Measurements from ENCODE around the gene SNX20.

SNX20 gene

GRCh38 chr16:50665128-50665878 lies 15.8 kb downstream of the SNX20 start:
- H3K27ac ChIP-seq, result no peak overlapping the region
- H3K4me3 ChIP-seq (ENCODE audit: low read depth, low read length), result peak overlapping the region; percentile 57
- DNase-seq, result peak; percentile 66
- no peaks in the 10 kb centered on the region for H3K27me3 ChIP-seq (replicated peaks)
- in situ Hi-C loops (cut with HindIII; ENCODE audit: low pct_ligation_motif_present, low sequenced_read_pairs), result no loop called here
- H3K36me3 ChIP-seq (replicated peaks), result no peaks in the 10 kb centered on the region
- TF ChIP-seq CTCF (IDR thresholded peaks at IDR 0.05; ENCODE audit: low read depth, low read length, missing control alignments), result peak; percentile 85

- in situ Hi-C loops (cut with HindIII; ENCODE audit: low pct_ligation_motif_present, low sequenced_read_pairs), result no loop called here
These were observed 16.8 kb downstream of the SNX20 start for GRCh38 chr16:50664270-50664669.

GRCh38 chr16:50662306-50662940 lies 18.7 kb downstream of the SNX20 start:
- H3K36me3 ChIP-seq (replicated peaks), result no peaks in the 10 kb centered on the region
- H3K4me3 ChIP-seq (ENCODE audit: low read depth, low read length), result no peak overlapping the region
- in situ Hi-C loops (cut with HindIII; ENCODE audit: low pct_ligation_motif_present, low sequenced_read_pairs), result no loop called here
- H3K27ac ChIP-seq, result no peak overlapping the region
- TF ChIP-seq CTCF (IDR thresholded peaks at IDR 0.05; ENCODE audit: low read depth, low read length, missing control alignments), result no peak
- H3K27me3 ChIP-seq (replicated peaks), result no peaks in the 10 kb centered on the region
- DNase-seq, result no peak

More at GRCh38 chr16:50664270-50664669, 16.8 kb downstream of the SNX20 start:
- TF ChIP-seq CTCF (IDR thresholded peaks at IDR 0.05; ENCODE audit: low read depth, low read length, missing control alignments), result no peak
- no peaks in the 10 kb centered on the region for H3K27me3 ChIP-seq (replicated peaks)
- H3K27ac ChIP-seq, result no peak overlapping the region
- no peak for DNase-seq
- no peaks in the 10 kb centered on the region for H3K36me3 ChIP-seq (replicated peaks)
- no peak overlapping the region for H3K4me3 ChIP-seq (ENCODE audit: low read depth, low read length)

- Histone ChIP-seq H3K27me3 (replicated peaks) (no peaks in the 10 kb centered on the region), H3K36me3 (replicated peaks) (no peaks in the 10 kb centered on the region), H3K4me3 (ENCODE audit: low read depth, low read length) (no peak overlapping the region), H3K27ac (no peak overlapping the region)
- DNase-seq, result no peak
- in situ Hi-C loops (cut with HindIII; ENCODE audit: low pct_ligation_motif_present, low sequenced_read_pairs), result no loop called here
- TF ChIP-seq CTCF (IDR thresholded peaks at IDR 0.05; ENCODE audit: low read depth, low read length, missing control alignments), result no peak
These were observed 21.3 kb downstream of the SNX20 start for GRCh38 chr16:50659806-50660205.

GRCh38 chr16:50657241-50657640 lies 23.9 kb downstream of the SNX20 start:
- H3K27ac ChIP-seq, result no peak overlapping the region
- in situ Hi-C loops (cut with HindIII; ENCODE audit: low pct_ligation_motif_present, low sequenced_read_pairs), result no loop called here
- no peak for TF ChIP-seq CTCF (IDR thresholded peaks at IDR 0.05; ENCODE audit: low read depth, low read length, missing control alignments)
- no peaks in the 10 kb centered on the region for H3K36me3 ChIP-seq (replicated peaks)
- H3K27me3 ChIP-seq (replicated peaks), result no peaks in the 10 kb centered on the region
- no peak overlapping the region for H3K4me3 ChIP-seq (ENCODE audit: low read depth, low read length)
- DNase-seq, result no peak

All from brain microvascular endothelial cell (primary cell).